CD14-positive monocyte (primary cell): Measurements from ENCODE around the gene FOXO1. TPM values are rescaled to one million over a fixed set of nuclear protein-coding genes. Genes with fewer than 3 reads are reported as not detected.

ENCODE experiments used
- DNase-seq, 3 donors: peaks; one replicate each; pipeline ENCODE4 v3.0.0-alpha.2; 2011 to 2022
- H2AFZ ChIP-seq: 2 replicates; pipeline ENCODE4 v1.6.0; 2012; ENCODE audit warnings: mild to moderate bottlenecking, low read depth, low read length, inconsistent platforms; ENCODE audit not compliant: insufficient read depth, poor library complexity, severe bottlenecking
- H3K27ac ChIP-seq, 2 donors: 1 replicate in 1 of 2; 2 replicates in 1 of 2; pipeline ENCODE4 v1.5.1; 2012 to 2013; ENCODE audit warnings: low read length in 2 of 2, control low read depth in 1 of 2, inconsistent platforms in 1 of 2, low read depth in 1 of 2, mild to moderate bottlenecking in 1 of 2
- H3K27me3 ChIP-seq, 2 donors: one replicate each; pipeline versions ENCODE4 v1.6.0 to v1.6.1; 2011 to 2013; ENCODE audit warnings: low read length in 2 of 2; ENCODE audit not compliant: control insufficient read depth in 2 of 2, insufficient read depth in 2 of 2
- H3K36me3 ChIP-seq, 2 donors: replicated peaks in 1 of 2; 1 replicate in 1 of 2; 2 replicates in 1 of 2; pipeline versions ENCODE4 v1.5.1 to v1.6.1; 2012 to 2013; ENCODE audit warnings: low read length in 2 of 2, control low read depth in 1 of 2, inconsistent platforms in 1 of 2, mild to moderate bottlenecking in 1 of 2; ENCODE audit not compliant: insufficient read depth in 2 of 2, control insufficient read depth in 1 of 2
- H3K4me1 ChIP-seq, 2 donors: 1 replicate in 1 of 2; 2 replicates in 1 of 2; pipeline versions ENCODE4 v1.5.1 to v1.6.1; 2012 to 2013; ENCODE audit warnings: low read length in 2 of 2, control low read depth in 1 of 2, inconsistent platforms in 1 of 2, mild to moderate bottlenecking in 1 of 2, moderate library complexity in 1 of 2; ENCODE audit not compliant: insufficient read depth in 2 of 2, control insufficient read depth in 1 of 2
- H3K4me2 ChIP-seq: replicated peaks from 2 replicates; pipeline ENCODE3; 2012; ENCODE audit warnings: low read length, moderate library complexity, mild to moderate bottlenecking; ENCODE audit not compliant: poor library complexity, severe bottlenecking; ENCODE audit errors: extremely low read depth
- H3K4me3 ChIP-seq, 3 experiments: fragments of 200-600 bp in 1 of 3; sonication (generic) in 1 of 3; replicated peaks in 1 of 3; 1 replicate in 2 of 3; 2 replicates in 1 of 3; pipeline ENCODE4 v1.5.1; 2011 to 2013; ENCODE audit warnings: low read length in 3 of 3, mild to moderate bottlenecking in 3 of 3, control low read depth in 2 of 3, low read depth in 2 of 3, inconsistent platforms in 1 of 3, moderate library complexity in 1 of 3
- H3K79me2 ChIP-seq: 2 replicates; pipeline ENCODE4 v1.6.0; 2012; ENCODE audit warnings: mild to moderate bottlenecking, control low read depth, inconsistent platforms, low read length, moderate library complexity; ENCODE audit not compliant: insufficient read depth
- H3K9ac ChIP-seq: 2 replicates; pipeline ENCODE4 v1.6.0; 2017; ENCODE audit warnings: low read length, mild to moderate bottlenecking; ENCODE audit not compliant: insufficient read depth, poor library complexity, severe bottlenecking
- H3K9me3 ChIP-seq, 2 donors: replicated peaks in 1 of 2; 1 replicate in 1 of 2; 2 replicates in 1 of 2; pipeline versions ENCODE4 v1.5.1 to v1.6.1; 2012 to 2013; ENCODE audit warnings: low read length in 2 of 2, control low read depth in 1 of 2; ENCODE audit not compliant: control insufficient read depth in 1 of 2, insufficient read depth in 1 of 2
- H4K20me1 ChIP-seq: 2 replicates; pipeline ENCODE4 v1.6.0; 2012; ENCODE audit warnings: mild to moderate bottlenecking, low read length, control low read depth, moderate library complexity; ENCODE audit not compliant: insufficient read depth
- H3K27ac Mint-ChIP-seq, 7 donors: one replicate each; pipeline ENCODE4 v1.8.0; 2020; ENCODE audit warnings: mild to moderate bottlenecking in 7 of 7, mixed read lengths in 7 of 7, moderate library complexity in 6 of 7, inconsistent platforms in 2 of 7
- H3K27me3 Mint-ChIP-seq, 3 donors: one replicate each; pipeline ENCODE4 v1.8.0; 2021 to 2022; ENCODE audit warnings: low read depth in 3 of 3, mild to moderate bottlenecking in 3 of 3, mixed read lengths in 3 of 3, moderate library complexity in 3 of 3, inconsistent platforms in 1 of 3
- H3K36me3 Mint-ChIP-seq, 2 donors: one replicate each; pipeline ENCODE4 v1.8.0; 2020; ENCODE audit warnings: mixed read lengths in 2 of 2, inconsistent platforms in 1 of 2, mild to moderate bottlenecking in 1 of 2
- H3K4me1 Mint-ChIP-seq: one replicate; pipeline ENCODE4 v1.8.0; 2020; ENCODE audit warnings: mild to moderate bottlenecking, mixed read lengths
- H3K4me3 Mint-ChIP-seq, 2 donors: one replicate each; pipeline ENCODE4 v1.8.0; 2020; ENCODE audit warnings: mild to moderate bottlenecking in 2 of 2, mixed read lengths in 2 of 2, moderate library complexity in 1 of 2
- H3K9me3 Mint-ChIP-seq, 7 donors: one replicate each; pipeline ENCODE4 v1.8.0; 2020 to 2022; ENCODE audit warnings: mixed read lengths in 7 of 7, mild to moderate bottlenecking in 6 of 7, moderate library complexity in 6 of 7, inconsistent platforms in 2 of 7
- CTCF ChIP-seq: fragments of 200-600 bp; IDR thresholded peaks from one replicate; pipeline ENCODE4 v1.8.0; 2022; ENCODE audit warnings: antibody characterized with exemption, mild to moderate bottlenecking
- WGBS: methylation state at CpG from one replicate; pipeline ENCODE4 v1.1.5; 2013; ENCODE audit warnings: missing lambda C conversion rate; ENCODE audit not compliant: insufficient coverage; 5-methylcytosine and 5-hydroxymethylcytosine counted together
- intact Hi-C, 2 donors: fragments of 100-400 bp; cut with micrococcal nuclease; formaldehyde crosslinking; loops; one replicate each; pipeline versions ENCODE4 v1.15.0 to v1.15.1; 2023
- polyA plus RNA-seq, 3 donors: library from polyadenylated mRNA; depleted of rRNA in 1 of 3; unstranded in 2 of 3; stranded (reverse) in 1 of 3; fragments of 300-500 nt in 2 of 3; fragments of >200 nt in 1 of 3; fragmentation: Illumina TruSeq in 2 of 3; gene quantifications; 1 replicate in 2 of 3; 2 replicates in 1 of 3; pipeline ENCODE4 v1.2.3, GENCODE V29; 2012 to 2021

FOXO1 gene
- polyA plus RNA-seq, 3 donors: 3.1 to 11.3 (median 8.0) TPM

DNA sequence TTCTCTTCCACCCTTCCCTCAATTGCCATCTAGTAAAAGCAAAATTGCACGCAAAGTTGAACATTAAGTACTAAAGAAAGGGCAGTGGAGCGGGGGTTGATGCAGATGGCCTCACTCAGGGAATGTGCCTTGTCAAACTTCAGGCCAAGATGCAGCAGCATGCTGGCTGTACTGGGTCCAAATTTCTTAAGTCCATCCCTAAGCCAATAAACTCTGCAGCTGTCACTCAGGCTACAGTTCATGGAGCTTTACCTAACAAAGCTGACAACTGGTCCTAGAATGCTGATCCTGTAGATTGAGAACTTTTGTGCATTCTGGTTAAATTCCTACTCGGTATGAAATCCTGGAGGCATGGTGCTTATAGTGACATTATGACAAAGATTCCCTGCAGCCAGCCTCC lies 88.4 kb downstream of the FOXO1 start:
- 100% methylated on average over 1 of the region's 3 CpGs for WGBS
- H3K79me2 ChIP-seq: peaks cover 10% of the 10 kb centered on the region
- Mint-ChIP-seq H3K36me3 (peaks cover 0 to 6% of the 10 kb centered on the region in 2 donors), H3K4me3 (no peak overlapping the region), H3K27me3 (no peaks in the 10 kb centered on the region), H3K9me3 (peaks cover under 1 to 6% (median 5%) of the 10 kb centered on the region in 7 donors), H3K27ac (no peak overlapping the region), H3K4me1 (peaks cover 30% of the 10 kb centered on the region)
- peaks cover 3 to 6% of the 10 kb centered on the region in 2 donors for H3K4me1 ChIP-seq
- no peak for TF ChIP-seq CTCF
- intact Hi-C loops: loop anchor here in 1 of 2 donors (5.0 kb wide), 1 partner anchor 51 kb away; no protein-coding TSS in a partner anchor
- DNase-seq: no peak
- H4K20me1 ChIP-seq: peaks cover 94% of the 10 kb centered on the region
- H3K36me3 ChIP-seq: no peaks in the 10 kb centered on the region
- H3K4me2 ChIP-seq: no peak overlapping the region
- H2AFZ ChIP-seq: no peak overlapping the region
- no peak overlapping the region for H3K9ac ChIP-seq
- H3K4me3 ChIP-seq: no peak overlapping the region
- no peak overlapping the region for H3K27ac ChIP-seq
- H3K9me3 ChIP-seq: no peaks in the 10 kb centered on the region
- H3K27me3 ChIP-seq: no peaks in the 10 kb centered on the region

DNA sequence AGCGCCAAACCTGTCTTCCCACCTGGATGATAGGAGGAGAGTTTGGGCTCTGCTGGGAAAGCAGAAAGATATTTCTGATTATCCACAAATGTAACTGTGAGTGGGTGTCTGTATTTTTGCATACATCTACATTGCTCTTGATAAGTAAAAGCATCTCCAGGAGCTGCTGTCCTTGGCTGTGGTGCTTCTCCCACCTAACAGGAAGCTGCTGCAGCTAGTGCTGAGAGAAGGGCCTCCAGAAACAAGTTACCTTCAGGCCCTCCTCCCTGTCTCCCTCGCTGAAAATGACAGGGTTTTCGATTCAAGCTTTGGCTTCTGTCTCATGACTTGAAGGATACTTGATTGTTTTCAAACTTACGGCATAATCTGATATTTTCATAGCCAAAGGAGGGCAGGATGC lies 90.1 kb downstream of the FOXO1 start:
- no peak overlapping the region for H3K4me3 ChIP-seq
- no peak for DNase-seq
- no peak overlapping the region for H3K4me2 ChIP-seq
- no peak overlapping the region for H3K9ac ChIP-seq
- H3K36me3 ChIP-seq: no peaks in the 10 kb centered on the region
- Mint-ChIP-seq H3K27me3 (no peaks in the 10 kb centered on the region), H3K4me3 (no peak overlapping the region), H3K9me3 (no peaks in the 10 kb centered on the region), H3K27ac (no peak overlapping the region), H3K36me3 (peaks cover 0 to 2% of the 10 kb centered on the region in 2 donors), H3K4me1 (peaks cover 25% of the 10 kb centered on the region)
- H3K4me1 ChIP-seq: peaks cover 3 to 6% of the 10 kb centered on the region in 2 donors
- peaks cover 10% of the 10 kb centered on the region for H3K79me2 ChIP-seq
- peaks cover 95% of the 10 kb centered on the region for H4K20me1 ChIP-seq
- H2AFZ ChIP-seq: no peak overlapping the region
- H3K27me3 ChIP-seq: no peaks in the 10 kb centered on the region
- no peak overlapping the region for H3K27ac ChIP-seq
- H3K9me3 ChIP-seq: no peaks in the 10 kb centered on the region
- no peak for TF ChIP-seq CTCF
- WGBS: 81% methylated on average over 3 of the region's 4 CpGs
- intact Hi-C loops: loop anchor here in 1 of 2 donors (5.0 kb wide), 1 partner anchor 49 kb away; no protein-coding TSS in a partner anchor
